ENCODE results near the gene GABBR2.

The GABBR2 gene

GRCh38 chr9:98323051-98323830, 385.5 kb downstream of the GABBR2 start:
- TF ChIP-seq CTCF (conservative IDR thresholded peaks at IDR 0.05) = no peak
- no peak for TF ChIP-seq ZFX (IDR thresholded peaks at IDR 0.05)
- H3K27ac ChIP-seq = no peak overlapping the region

GRCh38 chr9:98321269-98321668, 387.5 kb downstream of the GABBR2 start:
- TF ChIP-seq ZFX (IDR thresholded peaks at IDR 0.05) = no peak
- TF ChIP-seq CTCF (conservative IDR thresholded peaks at IDR 0.05) = no peak
- H3K27ac ChIP-seq = no peak overlapping the region

GRCh38 chr9:98318834-98319478, 389.8 kb downstream of the GABBR2 start:
- TF ChIP-seq ZFX (IDR thresholded peaks at IDR 0.05) = no peak
- TF ChIP-seq CTCF (conservative IDR thresholded peaks at IDR 0.05) = no peak
- no peak overlapping the region for H3K27ac ChIP-seq

GRCh38 chr9:98318041-98318790, 390.5 kb downstream of the GABBR2 start:
- H3K27ac ChIP-seq = no peak overlapping the region
- TF ChIP-seq CTCF (conservative IDR thresholded peaks at IDR 0.05) = no peak
- no peak for TF ChIP-seq ZFX (IDR thresholded peaks at IDR 0.05)

- H3K27ac ChIP-seq = no peak overlapping the region
- no peak for TF ChIP-seq CTCF (conservative IDR thresholded peaks at IDR 0.05)
- TF ChIP-seq ZFX (IDR thresholded peaks at IDR 0.05) = no peak
These were observed 391.4 kb downstream of the GABBR2 start for GRCh38 chr9:98317134-98317857.

- H3K27ac ChIP-seq = no peak overlapping the region
- TF ChIP-seq ZFX (IDR thresholded peaks at IDR 0.05) (no peak), CTCF (conservative IDR thresholded peaks at IDR 0.05) (no peak)
These were observed 392.1 kb downstream of the GABBR2 start for GRCh38 chr9:98316445-98317133.
